NCI-H345 treated with DMSO at 0.1 percent for 48 hours (cell line): Measurements from ENCODE around the gene NRDC.

Experiments used
- DNase-seq: peaks from one replicate; lab custom pipeline; 2025; ENCODE audit not compliant: unreplicated experiment; lab: John Stamatoyannopoulos, UW

NRDC gene

GRCh38 chr1:51784997-51785421 is 93.5 kb downstream of the NRDC start:
- no peak for DNase-seq

DNA sequence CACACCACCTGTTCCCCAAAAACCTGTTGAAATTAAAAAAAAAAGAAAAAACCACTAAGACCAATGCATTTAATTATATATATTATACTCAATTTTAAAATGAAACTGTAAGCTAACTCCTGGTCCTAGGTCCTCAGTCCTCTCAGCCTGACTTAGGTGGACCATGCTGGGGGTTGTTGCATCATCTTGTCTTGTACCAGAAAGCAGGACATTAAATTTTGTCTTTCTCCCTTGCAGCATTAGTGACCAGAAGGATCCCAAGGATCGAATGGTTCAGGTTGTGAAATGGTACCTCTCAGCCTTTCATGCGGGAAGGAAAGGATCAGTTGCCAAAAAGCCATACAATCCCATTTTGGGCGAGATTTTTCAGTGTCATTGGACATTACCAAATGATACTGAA is 97.6 kb downstream of the NRDC start:
- DNase-seq: no peak

- DNase-seq: no peak
Measured at GRCh38 chr1:51776408-51776807, 102.1 kb downstream of the NRDC start.

GRCh38 chr1:51768971-51769588 is 109.4 kb downstream of the NRDC start:
- DNase-seq: peak; percentile 3

- DNase-seq: no peak
Measured at GRCh38 chr1:51761351-51761750, 117.2 kb downstream of the NRDC start.

GRCh38 chr1:51760872-51761271 is 117.7 kb downstream of the NRDC start:
- no peak for DNase-seq

DNA sequence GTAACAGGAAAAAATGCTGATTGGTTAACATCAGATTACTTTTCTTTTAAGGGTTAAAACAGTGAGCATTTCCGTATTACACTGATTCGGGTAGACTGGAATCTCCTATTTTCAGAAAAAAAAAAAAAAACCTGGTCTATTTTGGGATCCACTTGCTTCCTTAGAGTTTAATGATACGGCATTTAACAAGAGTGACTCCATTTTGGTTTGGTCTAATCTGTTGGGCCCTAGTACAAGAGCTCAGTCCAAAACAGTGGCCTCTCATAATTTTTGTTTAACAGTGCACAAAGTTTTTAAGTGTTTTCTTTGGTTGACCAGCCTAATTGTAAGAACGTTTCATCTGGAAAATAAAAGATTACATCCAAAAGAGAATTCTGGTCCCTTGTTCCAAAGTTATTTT is 120.2 kb downstream of the NRDC start:
- no peak for DNase-seq

GRCh38 chr1:51756290-51756689 is 122.2 kb downstream of the NRDC start:
- no peak for DNase-seq

GRCh38 chr1:51755437-51755836 is 123.1 kb downstream of the NRDC start:
- no peak for DNase-seq

- no peak for DNase-seq
Measured at GRCh38 chr1:51754666-51755065, 123.9 kb downstream of the NRDC start.

DNA sequence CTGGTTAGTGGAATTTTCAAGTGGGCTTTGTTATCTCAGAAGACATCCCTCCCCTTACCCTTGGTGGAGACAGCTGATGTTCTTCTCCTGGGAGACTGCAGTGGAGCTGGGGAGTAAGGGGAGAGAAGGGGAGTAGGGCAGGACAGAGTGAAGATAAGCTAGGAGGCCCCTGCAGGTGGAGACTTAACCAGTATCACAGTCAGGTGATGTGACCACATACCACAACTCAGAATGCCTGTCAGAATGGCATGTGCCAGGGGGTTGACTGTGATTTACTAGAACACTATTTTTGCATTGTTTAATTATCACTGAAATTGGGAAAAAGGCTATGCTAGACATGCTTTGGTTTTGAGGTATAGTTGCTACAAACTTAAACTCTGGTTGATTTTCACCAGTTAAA is 124.6 kb downstream of the NRDC start:
- no peak for DNase-seq

DNA sequence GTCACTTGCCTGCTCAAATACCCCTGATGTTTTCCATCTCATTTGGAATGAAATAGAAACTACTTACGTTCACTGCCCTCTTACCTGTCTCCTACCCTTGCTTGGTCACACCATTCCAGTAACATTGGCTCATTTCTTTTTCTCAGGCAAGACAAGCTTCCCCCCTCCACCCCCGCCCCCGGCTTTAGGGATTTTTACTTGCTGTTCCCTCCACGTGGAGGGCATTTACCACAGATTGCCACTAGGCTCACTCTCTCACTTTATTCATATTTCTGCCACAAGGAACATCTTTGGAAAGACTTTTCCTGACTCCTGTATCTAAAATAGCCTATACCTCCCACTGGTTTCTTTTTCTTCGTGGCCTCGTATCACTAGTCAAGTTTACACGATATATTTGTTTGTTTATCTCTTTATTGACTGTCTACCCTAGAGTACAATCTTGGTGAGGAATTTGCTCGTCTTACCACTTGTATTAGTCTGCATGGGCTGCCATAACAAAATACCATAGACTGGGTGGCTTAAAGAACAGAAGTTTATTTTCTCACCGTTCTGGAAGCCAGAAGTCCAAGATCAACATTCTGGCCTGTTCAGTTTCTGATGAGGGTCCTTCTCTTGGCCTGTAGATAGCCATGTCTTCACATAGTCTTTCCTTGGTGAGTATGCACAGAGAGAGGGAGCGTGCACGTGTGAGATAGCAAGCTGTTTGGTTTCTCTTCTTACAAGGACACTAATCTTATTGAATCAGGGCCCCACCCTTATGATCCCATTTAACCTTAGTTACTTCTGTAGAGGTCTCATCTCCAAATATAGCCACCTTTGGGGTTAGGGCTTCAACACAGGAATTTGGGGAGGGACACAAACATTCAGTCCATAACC is 126.2 kb downstream of the NRDC start:
- no peak for DNase-seq

DNA sequence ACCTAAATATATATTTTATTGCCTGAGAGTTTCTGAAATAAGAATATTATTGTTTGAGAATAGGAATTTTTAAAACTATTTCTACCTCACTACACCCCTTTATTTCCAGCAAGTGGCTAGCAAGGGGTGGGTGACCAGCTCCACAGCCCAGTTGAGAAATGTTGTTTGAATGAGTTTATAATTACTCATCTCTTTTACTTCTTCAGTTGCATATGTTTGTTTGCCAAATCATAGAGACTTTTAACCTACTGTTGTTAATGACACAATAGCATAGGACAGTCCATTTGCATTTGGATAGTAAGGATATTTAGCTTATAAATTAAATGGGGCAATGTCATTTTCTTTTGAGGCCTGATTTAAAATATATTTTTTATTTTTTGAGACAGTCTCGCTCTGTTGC is 127.8 kb downstream of the NRDC start:
- no peak for DNase-seq

DNA sequence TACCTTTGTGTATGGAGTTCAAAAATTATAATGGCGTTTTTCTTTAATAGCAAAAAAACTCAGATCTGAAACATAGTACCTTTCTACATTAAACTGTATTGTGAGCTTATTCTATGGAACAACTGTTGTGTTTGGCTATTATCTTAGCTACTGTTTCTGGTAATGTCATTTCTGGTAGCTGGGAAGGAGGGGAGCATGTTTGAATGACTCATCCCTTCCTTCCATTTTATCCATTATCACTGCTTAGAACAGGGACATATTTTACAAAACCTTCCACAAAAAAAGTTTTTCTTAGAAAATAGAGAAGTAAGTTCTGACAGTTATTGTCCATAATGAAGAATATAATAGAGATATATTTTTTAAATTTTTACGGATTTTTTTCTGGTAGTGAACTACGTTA is 128.3 kb downstream of the NRDC start:
- no peak for DNase-seq

DNA sequence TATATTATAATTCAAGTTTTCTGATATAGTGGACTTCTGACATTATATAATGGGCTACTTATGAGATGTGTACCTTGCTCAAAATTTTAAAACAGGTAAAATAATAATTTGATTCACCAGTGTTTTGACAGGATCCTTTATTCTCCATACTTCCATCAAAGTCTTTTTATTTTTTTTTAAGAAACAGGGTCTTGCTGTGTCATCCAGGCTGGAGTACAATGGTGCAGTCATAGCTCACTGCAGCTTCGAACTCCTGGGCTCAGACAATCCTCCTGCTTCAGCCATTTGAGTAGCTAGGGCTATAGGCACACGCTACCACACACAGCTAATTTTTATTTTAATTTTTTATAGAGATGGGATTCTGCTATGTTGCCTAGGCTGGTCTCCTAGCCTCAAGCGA is 129.4 kb downstream of the NRDC start:
- DNase-seq: no peak

GRCh38 chr1:51745304-51745570 is 133.3 kb downstream of the NRDC start:
- no peak for DNase-seq

- no peak for DNase-seq
Measured at GRCh38 chr1:51744506-51745303, 133.8 kb downstream of the NRDC start.

DNA sequence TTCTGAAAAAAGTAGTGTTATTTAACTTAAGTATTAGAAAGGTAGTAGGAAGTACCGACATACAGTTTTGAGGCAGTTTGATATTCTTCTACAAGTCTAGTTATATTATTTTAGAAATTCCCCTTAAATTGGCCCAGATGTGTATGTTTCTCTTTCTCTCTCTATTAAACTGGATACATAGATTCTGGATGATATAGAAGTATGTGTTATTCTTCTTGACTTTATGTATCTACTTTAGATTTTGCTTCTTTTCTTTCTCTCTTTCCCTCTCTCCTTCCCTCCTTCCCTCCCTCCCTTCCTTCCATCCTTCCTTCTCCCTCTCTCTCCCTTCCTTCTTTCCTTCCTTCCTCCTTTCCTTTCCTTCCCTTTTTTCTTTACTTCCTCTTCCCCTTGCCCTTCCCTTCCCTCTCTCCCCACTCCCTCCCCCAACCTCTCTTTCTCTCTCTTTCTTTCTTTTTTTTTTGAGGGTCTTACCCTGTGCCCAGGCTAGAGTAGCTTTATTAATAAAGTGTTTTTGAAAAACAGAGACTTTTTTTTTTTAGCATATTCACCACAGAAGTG is 137.3 kb downstream of the NRDC start:
- DNase-seq: no peak

DNA sequence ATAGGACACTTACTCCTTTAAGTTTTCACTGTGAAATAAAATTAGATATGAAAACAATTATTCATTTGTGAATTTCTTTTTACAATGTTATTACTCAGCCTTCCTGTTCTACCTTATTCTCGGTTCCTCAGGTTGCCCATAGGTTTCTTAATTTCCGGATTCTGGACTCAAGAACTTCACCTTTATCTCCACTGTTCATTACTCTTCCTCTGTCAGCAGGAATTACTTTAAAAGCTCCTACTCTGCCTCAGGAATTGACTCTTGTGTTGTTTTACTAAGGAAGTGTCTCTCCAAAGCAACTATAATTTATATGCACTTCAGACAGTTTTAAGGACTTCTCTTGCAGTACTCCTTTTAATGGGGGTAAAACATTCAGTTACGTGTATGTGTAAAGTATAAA is 137.9 kb downstream of the NRDC start:
- DNase-seq: no peak
